ENCODE results near the gene OR3A2.
"Not testable (repeated sequence)": the region's sequence is repeated elsewhere in the genome, so short reads cannot be mapped to it uniquely, and the experiment has no call there.

The OR3A2 gene

GRCh38 chr17:3385869-3386816 lies at the start of gene OR3A2:
TSS of gene OR3A2 (minus strand) at chr17:3386308.
- no peak within 1 kb of the TSS for H3K27ac ChIP-seq (ENCODE audit: low read depth, low read length)
- H3K9ac ChIP-seq (ENCODE audit: low read length in 5 of 5): no peak within 1 kb of the TSS
- peaks cover 0 to 8% (median 0%) of the 10 kb centered on the region in 5 donors for H3K4me1 ChIP-seq (ENCODE audit: control insufficient read depth in 5 of 5, insufficient read depth in 5 of 5, low read length in 5 of 5)
- no peaks in the 10 kb centered on the region for H3K36me3 ChIP-seq (ENCODE audit: control insufficient read depth in 5 of 5, insufficient read depth in 5 of 5, low read length in 5 of 5)
- peaks cover 0 to 2% (median 0%) of the 10 kb centered on the region in 5 donors for H3K9me3 ChIP-seq (ENCODE audit: control insufficient read depth in 5 of 5, low read length in 5 of 5)
- peak within 1 kb of the TSS in 2 of 5 donors; percentile 10 to 47 for H3K4me3 ChIP-seq (ENCODE audit: low read depth in 1 of 5, low read length in 5 of 5)
- peaks cover 0 to 13% (median 8%) of the 10 kb centered on the region in 5 donors for H3K27me3 ChIP-seq (ENCODE audit: control insufficient read depth in 5 of 5, insufficient read depth in 4 of 5, low read length in 5 of 5)

- Histone ChIP-seq H3K9me3 (ENCODE audit: control insufficient read depth in 5 of 5, low read length in 5 of 5) (peaks cover 0 to 3% (median 0%) of the 10 kb centered on the region in 5 donors), H3K4me3 (ENCODE audit: low read depth in 1 of 5, low read length in 5 of 5) (no peak within 1 kb of the TSS), H3K27ac (ENCODE audit: low read depth, low read length) (no peak within 1 kb of the TSS), H3K27me3 (ENCODE audit: control insufficient read depth in 5 of 5, insufficient read depth in 4 of 5, low read length in 5 of 5) (no peaks in the 10 kb centered on the region), H3K9ac (ENCODE audit: low read length in 5 of 5) (no peak within 1 kb of the TSS), H3K36me3 (ENCODE audit: control insufficient read depth in 5 of 5, insufficient read depth in 5 of 5, low read length in 5 of 5) (no peaks in the 10 kb centered on the region), H3K4me1 (ENCODE audit: control insufficient read depth in 5 of 5, insufficient read depth in 5 of 5, low read length in 5 of 5) (no peaks in the 10 kb centered on the region)
These were observed 47.6 kb upstream of the OR3A2 start, which contains the start of gene OR1E2 for GRCh38 chr17:3433741-3434140. TSS of gene OR1E2 (minus strand) at chr17:3433841. CDS start at chr17:3433841, 0 bp downstream.

GRCh38 chr17:3433215-3433614 lies 47.1 kb upstream of the OR3A2 start:
- not testable (repeated sequence) for H3K4me3 ChIP-seq (ENCODE audit: low read depth in 1 of 5, low read length in 5 of 5); H3K4me1 ChIP-seq (ENCODE audit: control insufficient read depth in 5 of 5, insufficient read depth in 5 of 5, low read length in 5 of 5); H3K36me3 ChIP-seq (ENCODE audit: control insufficient read depth in 5 of 5, insufficient read depth in 5 of 5, low read length in 5 of 5); H3K9me3 ChIP-seq (ENCODE audit: control insufficient read depth in 5 of 5, low read length in 5 of 5); H3K27ac ChIP-seq (ENCODE audit: low read depth, low read length); H3K27me3 ChIP-seq (ENCODE audit: control insufficient read depth in 5 of 5, insufficient read depth in 4 of 5, low read length in 5 of 5); H3K9ac ChIP-seq (ENCODE audit: low read length in 5 of 5)

GRCh38 chr17:3418222-3418621 lies 32.1 kb upstream of the OR3A2 start:
- Histone ChIP-seq H3K9ac (ENCODE audit: low read length in 5 of 5) (no peak overlapping the region), H3K9me3 (ENCODE audit: control insufficient read depth in 5 of 5, low read length in 5 of 5) (peaks cover 0 to 3% (median 0%) of the 10 kb centered on the region in 5 donors), H3K36me3 (ENCODE audit: control insufficient read depth in 5 of 5, insufficient read depth in 5 of 5, low read length in 5 of 5) (no peaks in the 10 kb centered on the region), H3K4me1 (ENCODE audit: control insufficient read depth in 5 of 5, insufficient read depth in 5 of 5, low read length in 5 of 5) (no peaks in the 10 kb centered on the region), H3K27ac (ENCODE audit: low read depth, low read length) (no peak overlapping the region), H3K4me3 (ENCODE audit: low read depth in 1 of 5, low read length in 5 of 5) (no peak overlapping the region), H3K27me3 (ENCODE audit: control insufficient read depth in 5 of 5, insufficient read depth in 4 of 5, low read length in 5 of 5) (no peaks in the 10 kb centered on the region)

- Histone ChIP-seq H3K9me3 (ENCODE audit: control insufficient read depth in 5 of 5, low read length in 5 of 5) (peaks cover 0 to 3% (median 0%) of the 10 kb centered on the region in 5 donors), H3K27me3 (ENCODE audit: control insufficient read depth in 5 of 5, insufficient read depth in 4 of 5, low read length in 5 of 5) (no peaks in the 10 kb centered on the region), H3K36me3 (ENCODE audit: control insufficient read depth in 5 of 5, insufficient read depth in 5 of 5, low read length in 5 of 5) (no peaks in the 10 kb centered on the region), H3K4me3 (ENCODE audit: low read depth in 1 of 5, low read length in 5 of 5) (no peak overlapping the region), H3K4me1 (ENCODE audit: control insufficient read depth in 5 of 5, insufficient read depth in 5 of 5, low read length in 5 of 5) (no peaks in the 10 kb centered on the region), H3K9ac (ENCODE audit: low read length in 5 of 5) (no peak overlapping the region), H3K27ac (ENCODE audit: low read depth, low read length) (no peak overlapping the region)
These were observed 29.5 kb upstream of the OR3A2 start for GRCh38 chr17:3415610-3416009.

- not testable (repeated sequence) for H3K4me1 ChIP-seq (ENCODE audit: control insufficient read depth in 5 of 5, insufficient read depth in 5 of 5, low read length in 5 of 5); H3K9ac ChIP-seq (ENCODE audit: low read length in 5 of 5); H3K4me3 ChIP-seq (ENCODE audit: low read depth in 1 of 5, low read length in 5 of 5)
These were observed 26.1 kb upstream of the OR3A2 start for GRCh38 chr17:3412216-3412615.

GRCh38 chr17:3411070-3411469 lies 25.0 kb upstream of the OR3A2 start, which contains the start of gene OR3A3:
TSS of gene OR3A3 (plus strand) at chr17:3411370.
- no peak within 1 kb of the TSS for H3K27ac ChIP-seq (ENCODE audit: low read depth, low read length)
- no peaks in the 10 kb centered on the region for H3K4me1 ChIP-seq (ENCODE audit: control insufficient read depth in 5 of 5, insufficient read depth in 5 of 5, low read length in 5 of 5)
- H3K9me3 ChIP-seq (ENCODE audit: control insufficient read depth in 5 of 5, low read length in 5 of 5): peaks cover 3 to 17% (median 9%) of the 10 kb centered on the region in 5 donors
- no peak within 1 kb of the TSS for H3K4me3 ChIP-seq (ENCODE audit: low read depth in 1 of 5, low read length in 5 of 5)
- no peak within 1 kb of the TSS for H3K9ac ChIP-seq (ENCODE audit: low read length in 5 of 5)
- H3K36me3 ChIP-seq (ENCODE audit: control insufficient read depth in 5 of 5, insufficient read depth in 5 of 5, low read length in 5 of 5): no peaks in the 10 kb centered on the region
- H3K27me3 ChIP-seq (ENCODE audit: control insufficient read depth in 5 of 5, insufficient read depth in 4 of 5, low read length in 5 of 5): no peaks in the 10 kb centered on the region

More at GRCh38 chr17:3412216-3412615, 26.1 kb upstream of the OR3A2 start:
- H3K36me3 ChIP-seq (ENCODE audit: control insufficient read depth in 5 of 5, insufficient read depth in 5 of 5, low read length in 5 of 5); H3K27me3 ChIP-seq (ENCODE audit: control insufficient read depth in 5 of 5, insufficient read depth in 4 of 5, low read length in 5 of 5); H3K27ac ChIP-seq (ENCODE audit: low read depth, low read length): not testable (repeated sequence)
- peaks cover 3 to 11% (median 5%) of the 10 kb centered on the region in 5 donors for H3K9me3 ChIP-seq (ENCODE audit: control insufficient read depth in 5 of 5, low read length in 5 of 5)

- not testable (repeated sequence) for H3K27ac ChIP-seq (ENCODE audit: low read depth, low read length); H3K9ac ChIP-seq (ENCODE audit: low read length in 5 of 5); H3K36me3 ChIP-seq (ENCODE audit: control insufficient read depth in 5 of 5, insufficient read depth in 5 of 5, low read length in 5 of 5); H3K4me1 ChIP-seq (ENCODE audit: control insufficient read depth in 5 of 5, insufficient read depth in 5 of 5, low read length in 5 of 5); H3K4me3 ChIP-seq (ENCODE audit: low read depth in 1 of 5, low read length in 5 of 5); H3K27me3 ChIP-seq (ENCODE audit: control insufficient read depth in 5 of 5, insufficient read depth in 4 of 5, low read length in 5 of 5)
- H3K9me3 ChIP-seq (ENCODE audit: control insufficient read depth in 5 of 5, low read length in 5 of 5): peaks cover 2 to 17% (median 11%) of the 10 kb centered on the region in 5 donors
These were observed 17.7 kb upstream of the OR3A2 start for GRCh38 chr17:3403856-3404255.

- H3K27ac ChIP-seq (ENCODE audit: low read depth, low read length): no peak overlapping the region
- H3K9ac ChIP-seq (ENCODE audit: low read length in 5 of 5): no peak overlapping the region
- H3K36me3 ChIP-seq (ENCODE audit: control insufficient read depth in 5 of 5, insufficient read depth in 5 of 5, low read length in 5 of 5): no peaks in the 10 kb centered on the region
These were observed 15.7 kb upstream of the OR3A2 start for GRCh38 chr17:3401786-3402185.

GRCh38 chr17:3400055-3400454 lies 13.9 kb upstream of the OR3A2 start:
- H3K4me1 ChIP-seq (ENCODE audit: control insufficient read depth in 5 of 5, insufficient read depth in 5 of 5, low read length in 5 of 5): no peaks in the 10 kb centered on the region
- H3K27me3 ChIP-seq (ENCODE audit: control insufficient read depth in 5 of 5, insufficient read depth in 4 of 5, low read length in 5 of 5): no peaks in the 10 kb centered on the region
- H3K36me3 ChIP-seq (ENCODE audit: control insufficient read depth in 5 of 5, insufficient read depth in 5 of 5, low read length in 5 of 5): no peaks in the 10 kb centered on the region
- no peak overlapping the region for H3K27ac ChIP-seq (ENCODE audit: low read depth, low read length)
- H3K4me3 ChIP-seq (ENCODE audit: low read depth in 1 of 5, low read length in 5 of 5): no peak overlapping the region
- H3K9me3 ChIP-seq (ENCODE audit: control insufficient read depth in 5 of 5, low read length in 5 of 5): no peaks in the 10 kb centered on the region
- no peak overlapping the region for H3K9ac ChIP-seq (ENCODE audit: low read length in 5 of 5)

More at GRCh38 chr17:3401786-3402185, 15.7 kb upstream of the OR3A2 start:
- Histone ChIP-seq H3K27me3 (ENCODE audit: control insufficient read depth in 5 of 5, insufficient read depth in 4 of 5, low read length in 5 of 5) (no peaks in the 10 kb centered on the region), H3K9me3 (ENCODE audit: control insufficient read depth in 5 of 5, low read length in 5 of 5) (peaks cover 0 to 7% (median 5%) of the 10 kb centered on the region in 5 donors), H3K4me3 (ENCODE audit: low read depth in 1 of 5, low read length in 5 of 5) (no peak overlapping the region), H3K4me1 (ENCODE audit: control insufficient read depth in 5 of 5, insufficient read depth in 5 of 5, low read length in 5 of 5) (no peaks in the 10 kb centered on the region)
